ENCODE data around the gene ZNF35.

The ZNF35 gene

GRCh38 chr3:44628716-44629115, 19.8 kb upstream of the ZNF35 start:
- TF ChIP-seq, protein P1, sequence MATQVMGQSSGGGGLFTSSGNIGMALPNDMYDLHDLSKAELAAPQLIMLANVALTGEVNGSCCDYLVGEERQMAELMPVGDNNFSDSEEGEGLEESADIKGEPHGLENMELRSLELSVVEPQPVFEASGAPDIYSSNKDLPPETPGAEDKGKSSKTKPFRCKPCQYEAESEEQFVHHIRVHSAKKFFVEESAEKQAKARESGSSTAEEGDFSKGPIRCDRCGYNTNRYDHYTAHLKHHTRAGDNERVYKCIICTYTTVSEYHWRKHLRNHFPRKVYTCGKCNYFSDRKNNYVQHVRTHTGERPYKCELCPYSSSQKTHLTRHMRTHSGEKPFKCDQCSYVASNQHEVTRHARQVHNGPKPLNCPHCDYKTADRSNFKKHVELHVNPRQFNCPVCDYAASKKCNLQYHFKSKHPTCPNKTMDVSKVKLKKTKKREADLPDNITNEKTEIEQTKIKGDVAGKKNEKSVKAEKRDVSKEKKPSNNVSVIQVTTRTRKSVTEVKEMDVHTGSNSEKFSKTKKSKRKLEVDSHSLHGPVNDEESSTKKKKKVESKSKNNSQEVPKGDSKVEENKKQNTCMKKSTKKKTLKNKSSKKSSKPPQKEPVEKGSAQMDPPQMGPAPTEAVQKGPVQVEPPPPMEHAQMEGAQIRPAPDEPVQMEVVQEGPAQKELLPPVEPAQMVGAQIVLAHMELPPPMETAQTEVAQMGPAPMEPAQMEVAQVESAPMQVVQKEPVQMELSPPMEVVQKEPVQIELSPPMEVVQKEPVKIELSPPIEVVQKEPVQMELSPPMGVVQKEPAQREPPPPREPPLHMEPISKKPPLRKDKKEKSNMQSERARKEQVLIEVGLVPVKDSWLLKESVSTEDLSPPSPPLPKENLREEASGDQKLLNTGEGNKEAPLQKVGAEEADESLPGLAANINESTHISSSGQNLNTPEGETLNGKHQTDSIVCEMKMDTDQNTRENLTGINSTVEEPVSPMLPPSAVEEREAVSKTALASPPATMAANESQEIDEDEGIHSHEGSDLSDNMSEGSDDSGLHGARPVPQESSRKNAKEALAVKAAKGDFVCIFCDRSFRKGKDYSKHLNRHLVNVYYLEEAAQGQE (IDR thresholded peaks at IDR 0.05; ENCODE audit: insufficient read depth in 1 of 2, low read depth in 2 of 2, low read length in 2 of 2): no peak
- TF ChIP-seq FOXP2 (optimal IDR thresholded peaks at IDR 0.05; ENCODE audit: borderline replicate concordance, extremely low read depth, extremely low read length, insufficient read depth): no peak
- TF ChIP-seq POLR2AphosphoS5 (IDR thresholded peaks at IDR 0.05; ENCODE audit: low read depth, low read length): no peak
- no peak for TF ChIP-seq TAF1 (IDR thresholded peaks at IDR 0.05; ENCODE audit: borderline replicate concordance, insufficient read depth, low read length)
- no peak for TF ChIP-seq SIN3A (IDR thresholded peaks at IDR 0.05; ENCODE audit: borderline replicate concordance, insufficient read depth, low read length)

DNA sequence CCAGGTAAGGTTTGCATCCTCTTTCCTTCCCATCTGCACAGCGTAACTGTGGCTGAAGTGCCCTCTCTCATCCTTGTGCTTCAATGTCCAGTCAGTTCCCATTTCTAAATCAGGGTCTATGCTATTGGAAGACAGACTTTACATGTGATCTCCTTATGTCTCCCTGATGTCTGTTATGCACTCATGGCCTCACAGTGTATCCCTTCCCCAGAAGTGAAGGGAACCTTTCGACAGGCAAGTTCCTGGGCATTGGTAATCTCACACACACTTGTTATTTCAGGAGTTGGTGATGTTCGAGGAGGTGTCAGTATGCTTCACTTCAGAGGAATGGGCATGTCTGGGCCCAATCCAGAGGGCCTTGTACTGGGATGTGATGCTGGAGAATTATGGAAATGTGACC, 16.3 kb upstream of the ZNF35 start:
- TF ChIP-seq TAF1 (IDR thresholded peaks at IDR 0.05; ENCODE audit: borderline replicate concordance, insufficient read depth, low read length) (no peak), FOXP2 (optimal IDR thresholded peaks at IDR 0.05; ENCODE audit: borderline replicate concordance, extremely low read depth, extremely low read length, insufficient read depth) (no peak), SIN3A (IDR thresholded peaks at IDR 0.05; ENCODE audit: borderline replicate concordance, insufficient read depth, low read length) (no peak), POLR2AphosphoS5 (IDR thresholded peaks at IDR 0.05; ENCODE audit: low read depth, low read length) (no peak)
- TF ChIP-seq, protein P1 (IDR thresholded peaks at IDR 0.05; ENCODE audit: insufficient read depth in 1 of 2, low read depth in 2 of 2, low read length in 2 of 2): no peak

DNA sequence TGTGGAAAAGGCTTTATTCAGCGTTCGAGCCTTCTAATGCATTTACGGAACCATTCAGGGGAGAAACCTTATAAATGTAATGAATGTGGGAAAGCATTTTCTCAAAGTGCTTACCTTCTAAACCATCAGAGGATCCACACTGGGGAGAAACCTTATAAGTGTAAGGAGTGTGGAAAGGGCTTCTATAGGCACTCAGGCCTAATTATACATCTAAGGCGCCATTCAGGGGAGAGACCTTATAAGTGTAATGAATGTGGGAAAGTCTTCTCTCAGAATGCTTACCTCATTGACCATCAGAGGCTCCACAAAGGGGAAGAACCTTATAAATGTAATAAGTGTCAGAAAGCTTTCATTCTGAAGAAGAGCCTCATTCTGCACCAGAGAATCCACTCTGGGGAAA, 6.2 kb upstream of the ZNF35 start:
- no peak for TF ChIP-seq SIN3A (IDR thresholded peaks at IDR 0.05; ENCODE audit: borderline replicate concordance, insufficient read depth, low read length)
- TF ChIP-seq, protein P1 (IDR thresholded peaks at IDR 0.05; ENCODE audit: insufficient read depth in 1 of 2, low read depth in 2 of 2, low read length in 2 of 2): no peak
- TF ChIP-seq TAF1 (IDR thresholded peaks at IDR 0.05; ENCODE audit: borderline replicate concordance, insufficient read depth, low read length): no peak
- no peak for TF ChIP-seq POLR2AphosphoS5 (IDR thresholded peaks at IDR 0.05; ENCODE audit: low read depth, low read length)
- TF ChIP-seq FOXP2 (optimal IDR thresholded peaks at IDR 0.05; ENCODE audit: borderline replicate concordance, extremely low read depth, extremely low read length, insufficient read depth): no peak

- TF ChIP-seq POLR2AphosphoS5 (IDR thresholded peaks at IDR 0.05; ENCODE audit: low read depth, low read length): no peak
- TF ChIP-seq SIN3A (IDR thresholded peaks at IDR 0.05; ENCODE audit: borderline replicate concordance, insufficient read depth, low read length): no peak
- TF ChIP-seq TAF1 (IDR thresholded peaks at IDR 0.05; ENCODE audit: borderline replicate concordance, insufficient read depth, low read length): no peak
These were observed 5.5 kb upstream of the ZNF35 start for GRCh38 chr3:44643024-44643423.

- TF ChIP-seq SIN3A (IDR thresholded peaks at IDR 0.05; ENCODE audit: borderline replicate concordance, insufficient read depth, low read length) (no peak), POLR2AphosphoS5 (IDR thresholded peaks at IDR 0.05; ENCODE audit: low read depth, low read length) (no peak), FOXP2 (optimal IDR thresholded peaks at IDR 0.05; ENCODE audit: borderline replicate concordance, extremely low read depth, extremely low read length, insufficient read depth) (no peak), TAF1 (IDR thresholded peaks at IDR 0.05; ENCODE audit: borderline replicate concordance, insufficient read depth, low read length) (no peak)
- TF ChIP-seq, protein P1 (IDR thresholded peaks at IDR 0.05; ENCODE audit: insufficient read depth in 1 of 2, low read depth in 2 of 2, low read length in 2 of 2): no peak
These were observed 761 bp upstream of the ZNF35 start for GRCh38 chr3:44647771-44648170.
